Activated CD4-positive, alpha-beta T cell treated with anti-CD3 and anti-CD28 coated beads, Interleukin-2, amount 10 ng/mL, durations not matched to agents 7 days and 5 days (primary cell): ENCODE data around the gene FAM227A. TPM values are rescaled to one million over a fixed set of nuclear protein-coding genes. Genes with fewer than 3 reads are reported as not detected.
"Not testable (repeated sequence)": the region's sequence is repeated elsewhere in the genome, so short reads cannot be mapped to it uniquely, and the experiment has no call there.

Experiments
- CTCF ChIA-PET: fragments of 350-600 bp; sonication (Branson Sonifier 250); formaldehyde crosslinking; loops from one replicate; lab custom pipeline; 2021; ENCODE audit warnings: antibody characterized with exemption; lab: Charles Lee
- POLR2A ChIA-PET: fragments of 350-600 bp; sonication (Branson Sonifier 250); formaldehyde crosslinking; loops from one replicate; lab custom pipeline; 2021; ENCODE audit warnings: antibody characterized with exemption; lab: Charles Lee
- DNase-seq: peaks from one replicate; pipeline ENCODE4 v3.0.0-alpha.2; 2020
- H3K27ac Mint-ChIP-seq: one replicate; pipeline ENCODE4 v1.8.0; 2021; ENCODE audit warnings: mild to moderate bottlenecking, moderate library complexity, mixed read lengths
- H3K27me3 Mint-ChIP-seq: one replicate; pipeline ENCODE4 v1.8.0; 2021; ENCODE audit warnings: mixed read lengths
- H3K36me3 Mint-ChIP-seq: one replicate; pipeline ENCODE4 v1.8.0; 2021; ENCODE audit warnings: low read depth, mixed read lengths
- H3K4me1 Mint-ChIP-seq: one replicate; pipeline ENCODE4 v1.8.0; 2021; ENCODE audit warnings: mixed read lengths
- H3K4me3 Mint-ChIP-seq: one replicate; pipeline ENCODE4 v1.8.0; 2021; ENCODE audit warnings: mild to moderate bottlenecking, moderate library complexity, mixed read lengths
- H3K9me3 Mint-ChIP-seq: one replicate; pipeline ENCODE4 v1.8.0; 2021; ENCODE audit warnings: mixed read lengths
- total RNA-seq, 2 experiments: library from RNA; stranded (reverse); gene quantifications; one replicate each; pipeline ENCODE4 v1.2.3, GENCODE V29; 2021

The FAM227A gene
- total RNA-seq, 2 experiments from 2014 or later: 0.02 TPM; not detected in 1

DNA sequence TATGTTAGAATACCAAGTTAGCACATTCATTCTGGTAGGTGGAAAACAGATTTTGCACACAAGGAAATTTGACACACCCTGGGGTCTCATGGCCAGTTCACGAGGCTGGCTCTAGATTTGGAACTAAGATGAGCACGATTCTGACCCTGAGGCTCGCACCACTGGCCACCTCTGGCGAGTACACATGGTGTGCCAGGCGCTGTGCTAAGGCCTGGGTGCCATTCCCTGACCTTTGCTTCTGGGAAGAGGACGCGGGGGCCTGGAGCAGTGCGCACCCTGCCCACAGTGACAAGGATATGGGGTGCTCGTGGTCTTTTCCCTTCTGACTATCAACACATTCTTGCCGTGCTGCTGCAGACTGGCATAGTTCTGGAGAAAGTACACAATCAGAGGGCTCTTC lies 56.7 kb downstream of the FAM227A start:
- Mint-ChIP-seq H3K4me1 (no peaks in the 10 kb centered on the region), H3K27ac (no peak overlapping the region), H3K27me3 (peaks cover 10% of the 10 kb centered on the region), H3K9me3 (no peaks in the 10 kb centered on the region), H3K4me3 (no peak overlapping the region), H3K36me3 (no peaks in the 10 kb centered on the region)
- no peak for DNase-seq
- POLR2A ChIA-PET: no interaction called here
- CTCF ChIA-PET: interaction anchor here (0.7 kb wide), 1 partner anchor 312 kb away, joined by 3 read pairs; no protein-coding TSS in a partner anchor

- POLR2A ChIA-PET, CTCF ChIA-PET, H3K27me3 Mint-ChIP-seq, H3K4me1 Mint-ChIP-seq, H3K4me3 Mint-ChIP-seq, H3K27ac Mint-ChIP-seq, H3K36me3 Mint-ChIP-seq, DNase-seq, H3K9me3 Mint-ChIP-seq: not testable (repeated sequence)
These were observed 73.3 kb downstream of the FAM227A start for GRCh38 chr22:38582923-38583322.

GRCh38 chr22:38578505-38578904 lies 77.7 kb downstream of the FAM227A start:
- Mint-ChIP-seq H3K27ac (no peak overlapping the region), H3K9me3 (no peaks in the 10 kb centered on the region), H3K4me3 (no peak overlapping the region), H3K27me3 (no peaks in the 10 kb centered on the region), H3K36me3 (no peaks in the 10 kb centered on the region), H3K4me1 (no peaks in the 10 kb centered on the region)
- CTCF ChIA-PET: interaction anchor here (0.5 kb wide), 1 partner anchor 92 kb away, joined by 6 read pairs; no protein-coding TSS in a partner anchor
- POLR2A ChIA-PET: no interaction called here
- DNase-seq: no peak

- peak; percentile 55 for DNase-seq
- Mint-ChIP-seq H3K36me3 (peaks cover 7% of the 10 kb centered on the region), H3K9me3 (no peaks in the 10 kb centered on the region), H3K27ac (no peak overlapping the region), H3K27me3 (no peaks in the 10 kb centered on the region), H3K4me3 (no peak overlapping the region), H3K4me1 (peaks cover 24% of the 10 kb centered on the region)
- ChIA-PET CTCF (interaction anchor here (1.0 to 2.0 kb wide), 5 partner anchors 9 to 521 kb away, joined by 3 to 5 read pairs (median 5); partner anchors contain the start of gene TOMM22), POLR2A (no interaction called here)
These were observed 84.1 kb downstream of the FAM227A start for GRCh38 chr22:38572065-38572464.

DNA sequence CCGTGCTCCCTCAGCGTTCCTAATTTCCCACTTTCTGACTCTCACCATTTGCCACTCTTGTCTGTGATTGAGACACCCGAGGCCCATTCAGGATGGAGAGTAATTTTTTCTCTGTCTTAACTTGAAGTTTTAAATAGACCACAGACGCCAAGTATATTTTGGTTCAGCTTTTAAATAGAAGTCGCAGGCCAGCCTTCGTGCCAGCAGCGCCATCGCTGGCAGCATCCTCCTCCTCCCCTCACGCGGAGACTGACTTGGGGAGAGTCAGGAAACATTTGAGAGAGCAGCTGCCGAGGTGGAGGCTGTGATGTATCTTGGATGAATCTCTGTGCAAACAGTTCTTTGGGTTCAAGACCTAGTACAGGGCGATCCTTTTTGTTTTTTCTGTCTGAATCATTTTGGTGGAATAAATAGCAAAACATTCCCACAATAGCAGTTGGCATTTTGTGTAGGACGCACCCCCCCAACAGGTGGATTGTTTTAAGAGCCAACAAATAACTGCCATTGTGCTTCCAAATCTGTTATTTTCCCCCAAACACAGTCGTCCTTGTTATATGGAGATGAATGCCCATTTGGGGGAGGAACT lies 85.3 kb downstream of the FAM227A start:
- ChIA-PET POLR2A (no interaction called here), CTCF (interaction anchor here (0.8 to 2.0 kb wide), 3 partner anchors 9 to 520 kb away, joined by 4 to 5 read pairs (median 5); no protein-coding TSS in a partner anchor)
- peak overlapping the region; percentile 83 for H3K4me3 Mint-ChIP-seq
- no peaks in the 10 kb centered on the region for H3K27me3 Mint-ChIP-seq
- peaks cover 24% of the 10 kb centered on the region for H3K4me1 Mint-ChIP-seq
- H3K9me3 Mint-ChIP-seq: no peaks in the 10 kb centered on the region
- H3K36me3 Mint-ChIP-seq: peaks cover 10% of the 10 kb centered on the region
- peak; percentile 55 for DNase-seq
- H3K27ac Mint-ChIP-seq: peak overlapping the region; percentile 97

GRCh38 chr22:38569972-38570778 lies 86.0 kb downstream of the FAM227A start, which contains the start of gene DMC1:
DMC1 (minus strand) TSS chr22:38570183; CDS start chr22:38568256, 1,927 bp downstream.
- H3K27ac Mint-ChIP-seq: peak within 1 kb of the TSS; percentile 97
- no peaks in the 10 kb centered on the region for H3K9me3 Mint-ChIP-seq
- POLR2A ChIA-PET: interaction anchor here (0.6 kb wide), 1 partner anchor 112 kb away, joined by 3 read pairs; no protein-coding TSS in a partner anchor
- peak within 1 kb of the TSS; percentile 83 for H3K4me3 Mint-ChIP-seq
- no peaks in the 10 kb centered on the region for H3K27me3 Mint-ChIP-seq
- peak; percentile 98 for DNase-seq
- peaks cover 10% of the 10 kb centered on the region for H3K36me3 Mint-ChIP-seq
- CTCF ChIA-PET: no interaction called here
- peaks cover 24% of the 10 kb centered on the region for H3K4me1 Mint-ChIP-seq

- POLR2A ChIA-PET: interaction anchor here (0.6 kb wide), 1 partner anchor 111 kb away, joined by 3 read pairs; no protein-coding TSS in a partner anchor
- no peaks in the 10 kb centered on the region for H3K9me3 Mint-ChIP-seq
- H3K27ac Mint-ChIP-seq: peak overlapping the region; percentile 97
- peak overlapping the region; percentile 83 for H3K4me3 Mint-ChIP-seq
- CTCF ChIA-PET: no interaction called here
- H3K36me3 Mint-ChIP-seq: peaks cover 10% of the 10 kb centered on the region
- H3K4me1 Mint-ChIP-seq: peaks cover 24% of the 10 kb centered on the region
- peak; percentile 7 for DNase-seq
- H3K27me3 Mint-ChIP-seq: no peaks in the 10 kb centered on the region
These were observed 86.8 kb downstream of the FAM227A start for GRCh38 chr22:38569181-38569971.

DNA sequence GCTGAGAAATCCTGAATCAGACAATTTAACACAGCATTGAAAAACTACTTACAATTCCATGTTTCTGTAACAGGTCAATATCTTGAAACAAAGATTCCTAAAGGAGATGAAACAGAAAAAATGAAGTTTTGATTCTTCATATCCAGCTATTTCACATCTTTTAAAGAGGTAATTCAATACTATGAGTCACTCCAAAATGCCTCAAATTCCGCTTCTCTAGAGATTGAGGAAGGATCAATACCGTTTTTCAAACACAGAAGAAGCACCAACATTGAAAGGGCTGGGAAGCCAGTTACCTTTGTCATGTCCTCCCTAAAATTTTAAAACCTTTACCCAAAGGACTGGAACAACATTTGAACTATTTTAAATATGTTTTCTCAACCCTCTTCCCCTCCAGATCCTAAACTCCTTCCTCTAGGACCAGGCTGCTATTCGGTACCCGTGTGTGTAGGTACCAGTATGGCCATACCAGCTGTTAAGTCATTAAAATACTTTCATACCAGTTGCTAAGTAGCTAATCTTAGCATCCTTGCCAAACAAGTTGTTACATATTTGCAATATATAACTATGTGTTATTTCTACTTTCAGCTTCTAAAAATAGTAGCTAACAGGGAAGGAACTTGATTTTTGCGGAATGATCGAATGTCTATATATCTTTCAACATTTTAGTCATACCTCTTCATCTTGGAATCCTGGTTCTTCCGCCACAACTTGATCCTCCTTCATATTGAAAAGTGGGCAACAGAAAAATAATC lies 88.5 kb downstream of the FAM227A start:
- H3K36me3 Mint-ChIP-seq: peaks cover 10% of the 10 kb centered on the region
- ChIA-PET CTCF (interaction anchor here (0.6 to 1.4 kb wide), 3 partner anchors 114 to 516 kb away, joined by 3 read pairs; partner anchors contain the start of gene TOMM22), POLR2A (no interaction called here)
- no peak overlapping the region for H3K27ac Mint-ChIP-seq
- H3K27me3 Mint-ChIP-seq: no peaks in the 10 kb centered on the region
- H3K4me3 Mint-ChIP-seq: no peak overlapping the region
- no peak for DNase-seq
- H3K9me3 Mint-ChIP-seq: no peaks in the 10 kb centered on the region
- peaks cover 24% of the 10 kb centered on the region for H3K4me1 Mint-ChIP-seq

DNA sequence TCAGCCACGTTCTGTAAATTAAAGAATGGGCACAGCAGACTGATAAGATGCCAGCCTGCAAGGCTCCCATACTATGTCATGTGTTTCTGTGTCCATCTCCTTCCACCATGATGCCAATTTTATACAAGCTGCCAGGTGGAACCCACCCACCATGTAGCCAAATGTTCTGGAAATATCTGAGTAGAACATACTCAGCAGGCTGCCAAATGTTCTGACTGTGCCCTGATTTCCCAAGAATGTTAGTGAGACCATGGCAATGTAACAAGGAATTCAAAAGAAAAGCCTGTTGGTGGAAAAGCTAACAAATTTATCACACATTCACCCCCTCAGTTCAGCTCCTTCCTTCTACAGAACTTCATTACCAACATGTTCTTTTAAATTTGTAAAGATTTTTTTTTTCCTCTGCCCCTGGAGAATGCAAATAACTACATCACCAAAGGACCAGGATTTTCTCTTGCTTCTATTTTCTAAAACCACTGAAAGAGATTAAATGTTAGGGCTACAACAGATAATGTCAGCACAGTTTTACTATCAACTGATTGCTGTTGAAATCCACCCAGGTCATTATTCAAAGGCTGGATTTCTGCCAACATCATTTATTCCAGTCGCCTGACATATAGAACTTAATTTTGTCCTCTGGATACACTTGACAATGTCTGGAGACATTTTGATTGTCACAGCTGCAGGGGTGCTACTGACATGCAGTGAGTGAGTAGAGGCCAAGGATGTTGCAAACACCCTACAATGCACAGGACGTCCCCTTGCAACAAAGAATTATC lies 89.3 kb downstream of the FAM227A start:
- no peak for DNase-seq
- Mint-ChIP-seq H3K9me3 (no peaks in the 10 kb centered on the region), H3K27ac (no peak overlapping the region), H3K36me3 (peaks cover 10% of the 10 kb centered on the region), H3K4me3 (no peak overlapping the region), H3K4me1 (peaks cover 24% of the 10 kb centered on the region), H3K27me3 (no peaks in the 10 kb centered on the region)
- POLR2A ChIA-PET: interaction anchor here (0.6 kb wide), 1 partner anchor 135 kb away, joined by 3 read pairs; no protein-coding TSS in a partner anchor
- CTCF ChIA-PET: interaction anchor here (1.4 kb wide), 1 partner anchor 115 kb away, joined by 3 read pairs; the partner anchor contains the start of gene TOMM22

- CTCF ChIA-PET: interaction anchor here (0.8 kb wide), 1 partner anchor 13 kb away, joined by 3 read pairs; no protein-coding TSS in a partner anchor
- DNase-seq: no peak
- no peaks in the 10 kb centered on the region for H3K9me3 Mint-ChIP-seq
- POLR2A ChIA-PET: no interaction called here
- peaks cover 10% of the 10 kb centered on the region for H3K36me3 Mint-ChIP-seq
- H3K27ac Mint-ChIP-seq: no peak overlapping the region
- no peak overlapping the region for H3K4me3 Mint-ChIP-seq
- no peaks in the 10 kb centered on the region for H3K27me3 Mint-ChIP-seq
- peaks cover 12% of the 10 kb centered on the region for H3K4me1 Mint-ChIP-seq
These were observed 90.8 kb downstream of the FAM227A start for GRCh38 chr22:38565441-38565840.

DNA sequence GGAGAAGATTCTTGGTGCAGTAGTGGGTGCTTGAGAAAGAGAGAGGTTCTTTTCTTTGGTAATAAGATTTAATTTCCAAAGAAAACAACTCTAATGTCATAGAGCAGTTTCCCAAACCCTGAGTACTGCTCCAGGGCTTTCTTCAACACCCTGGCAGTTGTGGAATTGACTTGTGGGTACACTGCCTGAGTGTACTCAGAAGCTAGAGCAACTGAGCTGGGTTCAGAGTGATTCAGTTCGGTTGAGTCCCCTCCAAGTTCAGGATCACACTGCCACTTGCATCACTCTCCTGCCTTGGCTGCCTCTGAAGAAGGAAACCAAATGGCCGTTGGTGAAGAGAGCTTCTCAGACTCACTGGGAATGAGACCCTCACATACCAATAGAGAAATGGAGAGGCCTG lies 91.5 kb downstream of the FAM227A start:
- ChIA-PET CTCF (interaction anchor here (0.8 kb wide), 1 partner anchor 12 kb away, joined by 3 read pairs; no protein-coding TSS in a partner anchor), POLR2A (interaction anchor here (0.7 kb wide), 1 partner anchor 37 kb away, joined by 3 read pairs; no protein-coding TSS in a partner anchor)
- peaks cover 7% of the 10 kb centered on the region for H3K36me3 Mint-ChIP-seq
- peaks cover 8% of the 10 kb centered on the region for H3K4me1 Mint-ChIP-seq
- H3K27ac Mint-ChIP-seq: no peak overlapping the region
- no peaks in the 10 kb centered on the region for H3K9me3 Mint-ChIP-seq
- no peak overlapping the region for H3K4me3 Mint-ChIP-seq
- H3K27me3 Mint-ChIP-seq: no peaks in the 10 kb centered on the region
- no peak for DNase-seq
